ENCODE results near the gene BMPR1B.
A peak's percentile ranks its signal among the peaks of the same experiment; 100 is the strongest.

Gene BMPR1B

GRCh38 chr4:95093936-95094929, 336.5 kb downstream of the BMPR1B start:
- peak overlapping the region; percentile 14 for H2AFZ ChIP-seq (ENCODE audit: low read length, unreplicated experiment)
- H3K27me3 ChIP-seq (ENCODE audit: insufficient read depth, low read length), result no peaks in the 10 kb centered on the region
- H3K4me3 ChIP-seq (ENCODE audit: low read depth, low read length), result no peak overlapping the region
- peaks cover 14% of the 10 kb centered on the region for H3K4me1 ChIP-seq (ENCODE audit: control insufficient read depth, insufficient read depth, low read length, unreplicated experiment)
- no peak overlapping the region for H3K27ac ChIP-seq (ENCODE audit: low read depth, low read length)
- H3K36me3 ChIP-seq (ENCODE audit: insufficient read depth, low read length), result no peaks in the 10 kb centered on the region
- no peaks in the 10 kb centered on the region for H3K79me2 ChIP-seq (ENCODE audit: control insufficient read depth, insufficient read depth, low read length, unreplicated experiment)

GRCh38 chr4:95095348-95095974, 337.7 kb downstream of the BMPR1B start:
- Histone ChIP-seq H3K4me1 (ENCODE audit: control insufficient read depth, insufficient read depth, low read length, unreplicated experiment) (peaks cover 14% of the 10 kb centered on the region), H2AFZ (ENCODE audit: low read length, unreplicated experiment) (no peak overlapping the region), H3K27ac (ENCODE audit: low read depth, low read length) (no peak overlapping the region), H3K79me2 (ENCODE audit: control insufficient read depth, insufficient read depth, low read length, unreplicated experiment) (no peaks in the 10 kb centered on the region), H3K4me3 (ENCODE audit: low read depth, low read length) (no peak overlapping the region), H3K27me3 (ENCODE audit: insufficient read depth, low read length) (no peaks in the 10 kb centered on the region), H3K36me3 (ENCODE audit: insufficient read depth, low read length) (no peaks in the 10 kb centered on the region)

- no peak overlapping the region for H2AFZ ChIP-seq (ENCODE audit: low read length, unreplicated experiment)
- no peak overlapping the region for H3K27ac ChIP-seq (ENCODE audit: low read depth, low read length)
- H3K79me2 ChIP-seq (ENCODE audit: control insufficient read depth, insufficient read depth, low read length, unreplicated experiment), result no peaks in the 10 kb centered on the region
- no peaks in the 10 kb centered on the region for H3K36me3 ChIP-seq (ENCODE audit: insufficient read depth, low read length)
- no peaks in the 10 kb centered on the region for H3K27me3 ChIP-seq (ENCODE audit: insufficient read depth, low read length)
- H3K4me3 ChIP-seq (ENCODE audit: low read depth, low read length), result no peak overlapping the region
- peaks cover 32% of the 10 kb centered on the region for H3K4me1 ChIP-seq (ENCODE audit: control insufficient read depth, insufficient read depth, low read length, unreplicated experiment)
Observed at GRCh38 chr4:95102162-95102790, 344.5 kb downstream of the BMPR1B start.

GRCh38 chr4:95105112-95105511, 347.4 kb downstream of the BMPR1B start:
- Histone ChIP-seq H3K4me1 (ENCODE audit: control insufficient read depth, insufficient read depth, low read length, unreplicated experiment) (peaks cover 47% of the 10 kb centered on the region), H3K36me3 (ENCODE audit: insufficient read depth, low read length) (no peaks in the 10 kb centered on the region), H3K4me3 (ENCODE audit: low read depth, low read length) (no peak overlapping the region), H3K27me3 (ENCODE audit: insufficient read depth, low read length) (no peaks in the 10 kb centered on the region), H2AFZ (ENCODE audit: low read length, unreplicated experiment) (no peak overlapping the region), H3K79me2 (ENCODE audit: control insufficient read depth, insufficient read depth, low read length, unreplicated experiment) (no peaks in the 10 kb centered on the region), H3K27ac (ENCODE audit: low read depth, low read length) (no peak overlapping the region)

GRCh38 chr4:95105983-95106382, 348.2 kb downstream of the BMPR1B start:
- Histone ChIP-seq H3K4me3 (ENCODE audit: low read depth, low read length) (no peak overlapping the region), H3K79me2 (ENCODE audit: control insufficient read depth, insufficient read depth, low read length, unreplicated experiment) (no peaks in the 10 kb centered on the region), H3K27ac (ENCODE audit: low read depth, low read length) (no peak overlapping the region), H3K27me3 (ENCODE audit: insufficient read depth, low read length) (no peaks in the 10 kb centered on the region), H2AFZ (ENCODE audit: low read length, unreplicated experiment) (no peak overlapping the region), H3K4me1 (ENCODE audit: control insufficient read depth, insufficient read depth, low read length, unreplicated experiment) (peaks cover 47% of the 10 kb centered on the region), H3K36me3 (ENCODE audit: insufficient read depth, low read length) (no peaks in the 10 kb centered on the region)

GRCh38 chr4:95106408-95106928, 348.7 kb downstream of the BMPR1B start:
- Histone ChIP-seq H3K4me1 (ENCODE audit: control insufficient read depth, insufficient read depth, low read length, unreplicated experiment) (peaks cover 47% of the 10 kb centered on the region), H3K27me3 (ENCODE audit: insufficient read depth, low read length) (no peaks in the 10 kb centered on the region), H3K79me2 (ENCODE audit: control insufficient read depth, insufficient read depth, low read length, unreplicated experiment) (no peaks in the 10 kb centered on the region), H3K4me3 (ENCODE audit: low read depth, low read length) (peak overlapping the region; percentile 19; the same call in 1 of the 2 replicates), H3K27ac (ENCODE audit: low read depth, low read length) (peak overlapping the region; percentile 33), H3K36me3 (ENCODE audit: insufficient read depth, low read length) (no peaks in the 10 kb centered on the region), H2AFZ (ENCODE audit: low read length, unreplicated experiment) (no peak overlapping the region)

- Histone ChIP-seq H3K4me3 (ENCODE audit: low read depth, low read length) (peak overlapping the region; percentile 19; the same call in 1 of the 2 replicates), H2AFZ (ENCODE audit: low read length, unreplicated experiment) (no peak overlapping the region), H3K36me3 (ENCODE audit: insufficient read depth, low read length) (no peaks in the 10 kb centered on the region), H3K79me2 (ENCODE audit: control insufficient read depth, insufficient read depth, low read length, unreplicated experiment) (no peaks in the 10 kb centered on the region), H3K27me3 (ENCODE audit: insufficient read depth, low read length) (no peaks in the 10 kb centered on the region), H3K4me1 (ENCODE audit: control insufficient read depth, insufficient read depth, low read length, unreplicated experiment) (peaks cover 47% of the 10 kb centered on the region), H3K27ac (ENCODE audit: low read depth, low read length) (peak overlapping the region; percentile 33)
Observed at GRCh38 chr4:95107004-95107403, 349.2 kb downstream of the BMPR1B start.

GRCh38 chr4:95107635-95108034, 349.9 kb downstream of the BMPR1B start:
- H3K79me2 ChIP-seq (ENCODE audit: control insufficient read depth, insufficient read depth, low read length, unreplicated experiment), result no peaks in the 10 kb centered on the region
- peaks cover 45% of the 10 kb centered on the region for H3K4me1 ChIP-seq (ENCODE audit: control insufficient read depth, insufficient read depth, low read length, unreplicated experiment)
- H3K4me3 ChIP-seq (ENCODE audit: low read depth, low read length), result no peak overlapping the region
- no peak overlapping the region for H2AFZ ChIP-seq (ENCODE audit: low read length, unreplicated experiment)
- H3K27me3 ChIP-seq (ENCODE audit: insufficient read depth, low read length), result no peaks in the 10 kb centered on the region
- 0 out of 2 replicates have a peak overlapping the region, but pooled peaks have one; percentile 33 for H3K27ac ChIP-seq (ENCODE audit: low read depth, low read length)
- H3K36me3 ChIP-seq (ENCODE audit: insufficient read depth, low read length), result no peaks in the 10 kb centered on the region

GRCh38 chr4:95108883-95109421, 351.2 kb downstream of the BMPR1B start:
- peaks cover 32% of the 10 kb centered on the region for H3K4me1 ChIP-seq (ENCODE audit: control insufficient read depth, insufficient read depth, low read length, unreplicated experiment)
- H3K27me3 ChIP-seq (ENCODE audit: insufficient read depth, low read length), result no peaks in the 10 kb centered on the region
- H2AFZ ChIP-seq (ENCODE audit: low read length, unreplicated experiment), result no peak overlapping the region
- no peaks in the 10 kb centered on the region for H3K79me2 ChIP-seq (ENCODE audit: control insufficient read depth, insufficient read depth, low read length, unreplicated experiment)
- no peak overlapping the region for H3K4me3 ChIP-seq (ENCODE audit: low read depth, low read length)
- H3K36me3 ChIP-seq (ENCODE audit: insufficient read depth, low read length), result no peaks in the 10 kb centered on the region
- H3K27ac ChIP-seq (ENCODE audit: low read depth, low read length), result no peak overlapping the region

- H3K27ac ChIP-seq (ENCODE audit: low read depth, low read length), result no peak overlapping the region
- H3K4me3 ChIP-seq (ENCODE audit: low read depth, low read length), result no peak overlapping the region
- H3K4me1 ChIP-seq (ENCODE audit: control insufficient read depth, insufficient read depth, low read length, unreplicated experiment), result no peaks in the 10 kb centered on the region
- no peaks in the 10 kb centered on the region for H3K27me3 ChIP-seq (ENCODE audit: insufficient read depth, low read length)
- H3K36me3 ChIP-seq (ENCODE audit: insufficient read depth, low read length), result no peaks in the 10 kb centered on the region; the same call in 1 of the 2 replicates
- no peaks in the 10 kb centered on the region for H3K79me2 ChIP-seq (ENCODE audit: control insufficient read depth, insufficient read depth, low read length, unreplicated experiment)
- no peak overlapping the region for H2AFZ ChIP-seq (ENCODE audit: low read length, unreplicated experiment)
Observed at GRCh38 chr4:95114521-95114920, 356.8 kb downstream of the BMPR1B start.

Measured in ACC112 (cell line).